GM12878 (cell line): ENCODE results near the gene C1orf52. TPM values are rescaled to one million over a fixed set of nuclear protein-coding genes. Genes with fewer than 3 reads are reported as not detected.

Experiments used
- ATAC-seq: fragments of 200-7000 bp; cut with Tn5 transposase; 3 replicates; pipeline ENCODE4 v1.9.1; 2020; ENCODE audit warnings: mild to moderate bottlenecking, moderate library complexity
- BruUV-seq: library from RNA; stranded (reverse); fragments of 400-500 nt; replicated peaks from 2 replicates; lab custom pipeline; 2021; lab: Mats Ljungman, UMichigan
- CTCF ChIA-PET: fragments of 300-600 bp; sonication (Branson Sonifier 250); formaldehyde crosslinking; extraction: SDS; loops from one replicate; lab custom pipeline; 2021; ENCODE audit warnings: inconsistent platforms; lab: Yijun Ruan, JAX
- POLR2A ChIA-PET: fragments of 350-600 bp; formaldehyde crosslinking; extraction: SDS; loops from one replicate; lab custom pipeline; 2021; ENCODE audit warnings: inconsistent platforms; lab: Charles Lee
- RAD21 ChIA-PET: fragments of 300-600 bp; sonication (Branson Sonifier 250); formaldehyde crosslinking; loops from one replicate; lab custom pipeline; 2023; ENCODE audit warnings: antibody characterized with exemption; ENCODE audit not compliant: unreplicated experiment; lab: Charles Lee
- SMC1A ChIA-PET: fragments of 300-600 bp; sonication (Branson Sonifier 250); formaldehyde crosslinking; loops from one replicate; lab custom pipeline; 2023; ENCODE audit not compliant: unreplicated experiment, uncharacterized antibody; lab: Charles Lee
- DNase-seq: peaks from one replicate; pipeline ENCODE4 v3.0.0-alpha.2; 2011; ENCODE audit warnings: low read depth, low spot score
- FAIRE-seq: peaks from 3 replicates; lab custom pipeline; 2011; peaks lifted over from hg19 to GRCh38; lab: Jason Lieb, UNC
- H2AFZ ChIP-seq: 2 replicates; pipeline ENCODE4 v1.6.0; 2011; ENCODE audit warnings: low read depth, low read length, control low read depth; ENCODE audit not compliant: control insufficient read depth
- H3K27ac ChIP-seq: 2 replicates; pipeline ENCODE4 v1.5.1; 2011; ENCODE audit warnings: control low read depth; ENCODE audit not compliant: control insufficient read depth, insufficient read depth
- H3K27me3 ChIP-seq, 2 experiments: replicated peaks in 1 of 2; 2 replicates each; pipeline versions ENCODE4 v1.6.0 to v1.6.1; 2011; ENCODE audit warnings: low read length in 1 of 2; ENCODE audit not compliant: control insufficient read depth in 2 of 2, insufficient read depth in 2 of 2
- H3K36me3 ChIP-seq, 2 experiments: 2 replicates each; pipeline ENCODE4 v1.5.1; 2011; ENCODE audit warnings: low read length in 1 of 2; ENCODE audit not compliant: control insufficient read depth in 2 of 2, insufficient read depth in 2 of 2
- H3K4me1 ChIP-seq: 2 replicates; pipeline ENCODE4 v1.6.1; 2011; ENCODE audit warnings: mild to moderate bottlenecking, low read length, moderate library complexity, mixed read lengths; ENCODE audit not compliant: control insufficient read depth, insufficient read depth
- H3K4me2 ChIP-seq: 2 replicates; pipeline ENCODE4 v1.6.0; 2011; ENCODE audit warnings: control low read depth; ENCODE audit not compliant: control insufficient read depth, insufficient read depth
- H3K4me3 ChIP-seq: fragments of 200-600 bp; sonication (generic); 2 replicates; pipeline ENCODE4 v1.5.1; 2016
- H3K79me2 ChIP-seq: 2 replicates; pipeline ENCODE4 v1.6.0; 2011; ENCODE audit warnings: low read length; ENCODE audit not compliant: control insufficient read depth, insufficient read depth
- H3K9ac ChIP-seq: 2 replicates; pipeline ENCODE4 v1.8.0; 2011; ENCODE audit warnings: low read length, control low read depth, mixed read lengths; ENCODE audit not compliant: control insufficient read depth, insufficient read depth
- H3K9me3 ChIP-seq: replicated peaks from 3 replicates; pipeline ENCODE4 v1.5.1; 2011; ENCODE audit warnings: mild to moderate bottlenecking, low read length; ENCODE audit not compliant: control insufficient read depth, insufficient read depth
- H4K20me1 ChIP-seq: 2 replicates; pipeline ENCODE4 v1.6.0; 2011; ENCODE audit not compliant: control insufficient read depth, insufficient read depth
- CEBPB ChIP-seq, 2 experiments: fragments of 150-350 bp in 1 of 2; IDR thresholded peaks; 2 replicates each; pipeline ENCODE4 v1.6.1; 2012 to 2014; ENCODE audit warnings: low read depth in 2 of 2, low read length in 2 of 2, borderline replicate concordance in 1 of 2, inconsistent platforms in 1 of 2
- CREB1 ChIP-seq: IDR thresholded peaks from 2 replicates; pipeline ENCODE4 v1.6.1; 2012; ENCODE audit warnings: low read depth, mild to moderate bottlenecking, inconsistent platforms
- GABPA ChIP-seq: IDR thresholded peaks from 2 replicates; pipeline ENCODE4 v1.6.1; 2014; ENCODE audit warnings: antibody characterized with exemption, low read depth, mild to moderate bottlenecking, inconsistent platforms
- HDGF ChIP-seq: fragments of 450-650 bp; IDR thresholded peaks from 2 replicates; pipeline ENCODE4 v1.6.1; 2016; ENCODE audit warnings: antibody characterized with exemption
- MEF2A ChIP-seq: IDR thresholded peaks from 2 replicates; pipeline ENCODE4 v1.6.1; 2011; ENCODE audit warnings: low read depth, mild to moderate bottlenecking, low read length, moderate library complexity; ENCODE audit not compliant: insufficient read depth
- MXI1 ChIP-seq: fragments of 150-350 bp; IDR thresholded peaks from 2 replicates; pipeline ENCODE4 v1.6.1; 2011; ENCODE audit warnings: low read depth, mild to moderate bottlenecking, inconsistent platforms, low read length, improper control_type of control experiment
- NFYB ChIP-seq: IDR thresholded peaks from 2 replicates; pipeline ENCODE4 v1.6.1; 2011; ENCODE audit warnings: low read depth, mild to moderate bottlenecking, low read length, improper control_type of control experiment, moderate library complexity; ENCODE audit not compliant: insufficient read depth
- NR2C2 ChIP-seq: IDR thresholded peaks from 2 replicates; pipeline ENCODE4 v1.6.1; 2011; ENCODE audit warnings: borderline replicate concordance, low read depth; ENCODE audit not compliant: control insufficient read depth, insufficient read length
- PML ChIP-seq: IDR thresholded peaks from 2 replicates; pipeline ENCODE4 v1.6.1; 2012; ENCODE audit warnings: low read length, inconsistent platforms
- POLR2AphosphoS5 ChIP-seq: IDR thresholded peaks from 2 replicates; pipeline ENCODE4 v1.6.1; 2011; ENCODE audit warnings: mild to moderate bottlenecking, low read length, inconsistent platforms
- POU2F2 ChIP-seq: IDR thresholded peaks from 3 replicates; pipeline ENCODE4 v1.6.1; 2011; ENCODE audit warnings: low read depth, mild to moderate bottlenecking, low read length, borderline replicate concordance
- SIX5 ChIP-seq: IDR thresholded peaks from 2 replicates; pipeline ENCODE4 v1.6.1; 2011; ENCODE audit warnings: mild to moderate bottlenecking, low read depth, low read length, moderate library complexity; ENCODE audit not compliant: severe bottlenecking
- SMAD5 ChIP-seq: IDR thresholded peaks from 2 replicates; pipeline ENCODE4 v1.6.1; 2016; ENCODE audit warnings: antibody characterized with exemption, low read depth
- USF1 ChIP-seq: IDR thresholded peaks from 2 replicates; pipeline ENCODE4 v1.6.1; 2011; ENCODE audit warnings: borderline replicate concordance, low read depth, mild to moderate bottlenecking, moderate library complexity, mixed read lengths, low read length; ENCODE audit not compliant: insufficient read depth; ENCODE audit errors: extremely low read length
- WGBS: methylation state at CpG from one replicate; pipeline ENCODE4 v1.1.6; 2016; ENCODE audit warnings: low lambda C conversion rate; ENCODE audit not compliant: insufficient replicate concordance, insufficient coverage; ENCODE audit errors: missing lambda C conversion rate; 5-methylcytosine and 5-hydroxymethylcytosine counted together
- in situ Hi-C: fragments of 300-500 bp; cut with MboI; formaldehyde crosslinking; loops from 9 replicates; pipeline ENCODE4 v1.14.3; 2018; ENCODE audit warnings: mixed read lengths
- intact Hi-C: fragments of 100-400 bp; cut with micrococcal nuclease; formaldehyde crosslinking; loops from one replicate; pipeline ENCODE4 v1.14.2; 2022; ENCODE audit not compliant: unreplicated experiment
- polyA plus RNA-seq, 11 experiments: library from polyadenylated mRNA; depleted of rRNA in 4 of 11; unstranded in 6 of 11; stranded (reverse) in 5 of 11; fragments of >200 nt; fragmentation: Nextera tagmentation in 4 of 11; fragmentation: Illumina TruSeq in 1 of 11; extraction: Ambion mirVana in 4 of 11; extraction: Trizol in 1 of 11; gene quantifications; 1 replicate in 1 of 11; 2 replicates in 10 of 11; pipeline versions ENCODE4 v1.2.1 to v1.2.3, GENCODE V29; 2011 to 2016; ENCODE audit warnings: inconsistent platforms in 2 of 11, missing spikeins in 2 of 11, low read depth in 1 of 11
- total RNA-seq, 4 experiments: library from RNA; depleted of rRNA in 3 of 4; stranded (reverse); fragments of >200 nt in 3 of 4; fragmentation: Illumina TruSeq in 1 of 4; extraction: Trizol in 1 of 4; gene quantifications; 2 replicates each; pipeline versions ENCODE4 v1.2.1 to v1.2.3, GENCODE V29; 2013 to 2021
- TF ChIP-seq, protein P1 (sequence below): IDR thresholded peaks from 2 replicates; pipeline ENCODE4 v1.6.1; 2012; ENCODE audit warnings: low read depth, low read length, improper control_type of control experiment

The C1orf52 gene
- total and polyA plus RNA-seq, 10 of the 15 experiments (the other 5 are each of a cell fraction or from before 2014, with no cell fraction given): 9.4 to 39.5 (median 17.6) TPM

DNA sequence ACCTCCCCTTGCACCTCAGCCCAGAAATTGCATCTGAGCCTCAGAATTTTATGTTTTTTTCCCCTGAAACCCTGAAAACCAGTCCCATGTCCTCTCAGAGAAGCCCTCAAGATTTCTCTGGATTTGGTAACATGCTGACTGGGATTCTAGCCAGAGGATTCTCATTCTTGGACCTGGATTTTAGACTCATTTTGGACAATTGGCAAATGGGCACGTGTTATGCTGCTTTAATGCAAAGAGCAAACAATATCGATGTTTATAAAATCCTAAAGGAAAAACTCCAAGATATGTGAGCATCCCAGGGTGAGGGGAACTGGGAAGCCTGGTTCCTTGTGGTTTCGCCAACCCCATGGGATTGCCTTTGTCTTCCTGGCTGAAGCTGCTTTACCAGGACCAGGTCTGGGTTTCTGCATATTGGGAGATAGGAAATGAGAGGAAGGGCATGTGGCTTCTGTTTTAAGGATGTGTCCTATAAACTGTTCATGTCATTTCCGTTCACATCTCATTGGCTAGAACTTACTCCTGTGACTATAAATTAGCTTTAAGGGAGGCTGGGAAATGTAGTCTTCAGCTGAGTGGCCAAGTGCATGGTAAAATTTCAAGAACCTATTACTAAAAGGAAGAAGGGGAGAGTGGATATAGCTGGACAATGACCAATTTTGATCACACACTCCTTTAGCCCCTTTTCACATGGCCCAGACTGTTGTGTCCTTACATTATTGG lies 44.1 kb upstream of the C1orf52 start:
- Histone ChIP-seq H3K36me3 (no peaks in the 10 kb centered on the region), H3K9me3 (no peaks in the 10 kb centered on the region), H3K4me1 (peaks cover 6% of the 10 kb centered on the region), H3K4me3 (no peak overlapping the region), H3K4me2 (no peak overlapping the region), H2AFZ (no peak overlapping the region), H3K27me3 (no peaks in the 10 kb centered on the region; a peak in 3 of 4 replicates), H4K20me1 (no peaks in the 10 kb centered on the region), H3K27ac (no peak overlapping the region), H3K79me2 (no peaks in the 10 kb centered on the region), H3K9ac (no peak overlapping the region)
- in situ Hi-C loops (loop anchor here (10.0 to 25.0 kb wide), 2 partner anchors 391 to 709 kb away; no protein-coding TSS in a partner anchor), intact Hi-C loops (loop anchor here (10.0 kb wide), 1 partner anchor 391 kb away; no protein-coding TSS in a partner anchor)
- ChIA-PET CTCF (no interaction called here), RAD21 (no interaction called here), POLR2A (no interaction called here), SMC1A (interaction anchor here (0.6 kb wide), 1 partner anchor 32 kb away, joined by 3 read pairs; no protein-coding TSS in a partner anchor)
- 72% methylated on average over 4 of the region's 4 CpGs for WGBS
- BruUV-seq: no TSS peak
- peak; percentile 51; the same call in 2 of the 3 replicates for ATAC-seq
- FAIRE-seq: no peak
- DNase-seq: no peak
- TF ChIP-seq CREB1: 0 out of 2 replicates have a peak, but pooled peaks have one; percentile 25
- 0 out of 2 replicates have a peak, but pooled peaks have one; percentile 28 for TF ChIP-seq GABPA
- TF ChIP-seq NR2C2: no peak
- TF ChIP-seq PML: no peak
- peak; percentile 78 for TF ChIP-seq NFYB
- peak; percentile 51 for TF ChIP-seq SIX5

- H3K4me1 ChIP-seq: peaks cover 6% of the 10 kb centered on the region
- SMC1A ChIA-PET: no interaction called here
- no peaks in the 10 kb centered on the region for H4K20me1 ChIP-seq
- POLR2A ChIA-PET: no interaction called here
- CTCF ChIA-PET: no interaction called here
- H3K9me3 ChIP-seq: no peaks in the 10 kb centered on the region
- H3K4me3 ChIP-seq: no peak overlapping the region
- in situ Hi-C loops: loop anchor here (10.0 to 25.0 kb wide), 2 partner anchors 395 to 712 kb away; no protein-coding TSS in a partner anchor
- no peak for ATAC-seq
- no peaks in the 10 kb centered on the region for H3K36me3 ChIP-seq
- FAIRE-seq: no peak
- 89% methylated on average over 3 of the region's 3 CpGs for WGBS
- no peak overlapping the region for H3K4me2 ChIP-seq
- no peak overlapping the region for H3K9ac ChIP-seq
- no peak overlapping the region for H2AFZ ChIP-seq
- no peaks in the 10 kb centered on the region; a peak in 1 of 4 replicates for H3K27me3 ChIP-seq
- RAD21 ChIA-PET: no interaction called here
- DNase-seq: no peak
- intact Hi-C loops: loop anchor here (10.0 kb wide), 1 partner anchor 395 kb away; no protein-coding TSS in a partner anchor
- no peaks in the 10 kb centered on the region for H3K79me2 ChIP-seq
- no peak overlapping the region for H3K27ac ChIP-seq
- BruUV-seq: no TSS peak
- TF ChIP-seq, protein P1, sequence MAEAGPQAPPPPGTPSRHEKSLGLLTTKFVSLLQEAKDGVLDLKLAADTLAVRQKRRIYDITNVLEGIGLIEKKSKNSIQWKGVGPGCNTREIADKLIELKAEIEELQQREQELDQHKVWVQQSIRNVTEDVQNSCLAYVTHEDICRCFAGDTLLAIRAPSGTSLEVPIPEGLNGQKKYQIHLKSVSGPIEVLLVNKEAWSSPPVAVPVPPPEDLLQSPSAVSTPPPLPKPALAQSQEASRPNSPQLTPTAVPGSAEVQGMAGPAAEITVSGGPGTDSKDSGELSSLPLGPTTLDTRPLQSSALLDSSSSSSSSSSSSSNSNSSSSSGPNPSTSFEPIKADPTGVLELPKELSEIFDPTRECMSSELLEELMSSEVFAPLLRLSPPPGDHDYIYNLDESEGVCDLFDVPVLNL: no peak
- TF ChIP-seq MXI1 (no peak), CEBPB (IDR thresholded peaks at IDR 0.05; ENCODE audit: borderline replicate concordance in 1 of 2, low read depth in 2 of 2, low read length in 2 of 2) (no peak), POLR2AphosphoS5 (no peak), USF1 (no peak), MEF2A (no peak), SMAD5 (no peak), HDGF (no peak), POU2F2 (no peak)
Measured at GRCh38 chr1:85300140-85300539, 40.7 kb upstream of the C1orf52 start.
